K562 (cell line): ENCODE measurements around the gene NABP2. TPM values are rescaled to one million over a fixed set of nuclear protein-coding genes. Genes with fewer than 3 reads are reported as not detected.

Source experiments
- BCLAF1 ChIP-seq, 2 experiments: fragments of 450-650 bp in 1 of 2; IDR thresholded peaks; 2 replicates each; pipeline ENCODE4 v1.6.1; 2011 to 2017; ENCODE audit warnings: low read depth in 2 of 2, antibody characterized with exemption in 1 of 2, borderline replicate concordance in 1 of 2, low read length in 1 of 2, mild to moderate bottlenecking in 1 of 2, mixed read lengths in 1 of 2; ENCODE audit not compliant: control insufficient read depth in 1 of 2
- E2F5 ChIP-seq: sonication (generic); formaldehyde crosslinking; IDR thresholded peaks from 2 replicates; pipeline ENCODE4 v1.8.0; 2022; ENCODE audit warnings: mild to moderate bottlenecking, missing genetic modification reagents
- EGR1 ChIP-seq: fragments of 450-650 bp; conservative IDR thresholded peaks from 2 replicates; pipeline ENCODE4 v1.6.1; 2017; ENCODE audit warnings: mild to moderate bottlenecking
- ELK1 ChIP-seq: sonication (generic); formaldehyde crosslinking; IDR thresholded peaks from 2 replicates; pipeline ENCODE4 v1.8.1; 2022; ENCODE audit warnings: missing genetic modification reagents
- EP400 ChIP-seq: fragments of 450-650 bp; IDR thresholded peaks from 2 replicates; pipeline ENCODE4 v1.6.1; 2017; ENCODE audit warnings: antibody characterized with exemption, mild to moderate bottlenecking, moderate library complexity
- LEF1 ChIP-seq: fragments of 450-650 bp; IDR thresholded peaks from 2 replicates; pipeline ENCODE4 v1.6.1; 2016; ENCODE audit warnings: mild to moderate bottlenecking
- PBX2 ChIP-seq, 2 experiments: IDR thresholded peaks in 1 of 2; conservative IDR thresholded peaks in 1 of 2; 2 replicates each; pipeline ENCODE4 v1.6.1; 2016; ENCODE audit warnings: low read depth in 2 of 2, mild to moderate bottlenecking in 1 of 2, missing compliant biosample characterization in 1 of 2, missing genetic modification characterization in 1 of 2, moderate library complexity in 1 of 2
- PTRF ChIP-seq: fragments of 450-650 bp; IDR thresholded peaks from 2 replicates; pipeline ENCODE4 v1.6.1; 2016; ENCODE audit warnings: mild to moderate bottlenecking, missing genetic modification characterization, missing compliant biosample characterization
- PTTG1 ChIP-seq: fragments of 450-650 bp; IDR thresholded peaks from 2 replicates; pipeline ENCODE4 v1.6.1; 2016; ENCODE audit warnings: low read depth, mild to moderate bottlenecking, missing genetic modification characterization, missing compliant biosample characterization
- ZNF143 ChIP-seq: sonication (generic); formaldehyde crosslinking; IDR thresholded peaks from 2 replicates; pipeline ENCODE4 v1.9.0; 2022; ENCODE audit warnings: mild to moderate bottlenecking, missing genetic modification reagents
- ZNF41 ChIP-seq: fragments of 250-450 bp; sonication (Bioruptor Pico); conservative IDR thresholded peaks from 2 replicates; pipeline ENCODE4 v1.4.0; 2020; ENCODE audit warnings: mild to moderate bottlenecking
- ZNF512 ChIP-seq: IDR thresholded peaks from 2 replicates; pipeline ENCODE4 v1.6.1; 2016; ENCODE audit warnings: missing genetic modification characterization, missing compliant biosample characterization
- polyA plus RNA-seq, 8 experiments: library from polyadenylated mRNA; depleted of rRNA in 4 of 8; stranded (reverse) in 5 of 8; unstranded in 3 of 8; fragments of >200 nt; fragmentation: Nextera tagmentation in 2 of 8; fragmentation: Illumina TruSeq in 1 of 8; extraction: Ambion mirVana in 2 of 8; extraction: Trizol in 1 of 8; gene quantifications; 2 replicates each; pipeline versions ENCODE4 v1.2.1 to v1.2.3, GENCODE V29; 2011 to 2014; ENCODE audit warnings: inconsistent platforms in 1 of 8, missing spikeins in 1 of 8
- total RNA-seq, 7 experiments: library from RNA; depleted of rRNA in 6 of 7; stranded (reverse); fragments of >200 nt in 6 of 7; fragmentation: Illumina TruSeq in 2 of 7; extraction: Trizol in 2 of 7; gene quantifications; 2 replicates each; pipeline versions ENCODE4 v1.2.1 to v1.2.3, GENCODE V29; 2011 to 2021; ENCODE audit warnings: low replicate concordance in 1 of 7
- TF ChIP-seq, protein P1 (sequence below): sonication (generic); formaldehyde crosslinking; IDR thresholded peaks from 2 replicates; pipeline ENCODE4 v1.8.0; 2022; ENCODE audit warnings: mild to moderate bottlenecking, missing genetic modification reagents

Gene NABP2
- total and polyA plus RNA-seq, 9 of the 15 experiments (the other 6 are each of a cell fraction or from before 2014, with no cell fraction given): 11.3 to 60.6 (median 43.5) TPM

DNA sequence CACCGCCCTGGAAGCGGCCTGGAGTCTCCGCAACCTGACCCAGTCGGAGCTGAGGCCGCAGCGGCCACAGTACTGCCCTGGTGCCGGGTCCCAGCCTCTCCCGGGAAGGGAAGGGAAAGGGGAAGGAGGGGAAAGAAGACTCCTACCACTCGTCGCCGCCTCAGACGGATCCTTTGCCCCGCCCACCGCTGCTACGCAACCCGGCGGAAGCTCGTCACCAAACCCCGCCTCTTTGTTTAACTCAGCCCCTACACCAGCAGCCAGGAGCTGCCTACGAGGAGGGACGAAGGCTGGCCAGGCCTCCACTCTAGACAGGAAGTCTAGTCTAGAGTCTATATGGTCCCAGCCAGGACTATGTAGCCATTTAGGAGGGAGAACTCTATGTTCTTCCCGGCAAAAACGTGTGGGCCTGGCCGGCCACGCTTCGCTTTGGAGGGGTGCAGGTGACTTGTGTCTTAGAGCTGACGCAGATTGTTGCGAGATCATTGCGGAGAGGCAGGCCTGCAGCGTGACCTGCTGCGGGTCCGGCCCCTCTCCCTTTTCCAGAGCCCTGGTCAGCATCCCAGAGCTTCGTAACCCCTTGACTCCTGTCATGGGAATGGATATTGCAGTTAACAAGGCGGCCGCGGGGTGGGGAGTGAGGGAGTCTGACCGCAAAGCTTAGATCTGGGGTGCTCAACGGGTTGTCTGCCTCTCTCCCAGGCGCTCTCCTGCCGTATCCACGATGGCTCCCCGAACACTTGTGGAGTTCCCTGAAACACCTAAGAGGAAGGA lies 2.2 kb upstream of the NABP2 start, which contains the start of gene RNF41 (continued):
- TF ChIP-seq BCLAF1 (IDR thresholded peaks at IDR 0.05; ENCODE audit: borderline replicate concordance in 1 of 2, control insufficient read depth in 1 of 2, low read depth in 2 of 2, low read length in 1 of 2) (no peak), E2F5 (no peak), PTRF (no peak), ZNF143 (CRISPR knock-in tag) (no peak; the same call in 1 of the 2 replicates), ZNF512 (no peak), PBX2 (CRISPR knock-in tag; IDR thresholded peaks at IDR 0.05; ENCODE audit: low read depth) (no peak), PBX2 (tag; conservative IDR thresholded peaks at IDR 0.05; ENCODE audit: low read depth) (no peak), ELK1 (CRISPR knock-in tag) (no peak), ZNF41 (CRISPR knock-in tag) (no peak), PTTG1 (tag) (no peak), EGR1 (no peak), LEF1 (no peak), EP400 (peak; percentile 85)
- TF ChIP-seq, protein P1, sequence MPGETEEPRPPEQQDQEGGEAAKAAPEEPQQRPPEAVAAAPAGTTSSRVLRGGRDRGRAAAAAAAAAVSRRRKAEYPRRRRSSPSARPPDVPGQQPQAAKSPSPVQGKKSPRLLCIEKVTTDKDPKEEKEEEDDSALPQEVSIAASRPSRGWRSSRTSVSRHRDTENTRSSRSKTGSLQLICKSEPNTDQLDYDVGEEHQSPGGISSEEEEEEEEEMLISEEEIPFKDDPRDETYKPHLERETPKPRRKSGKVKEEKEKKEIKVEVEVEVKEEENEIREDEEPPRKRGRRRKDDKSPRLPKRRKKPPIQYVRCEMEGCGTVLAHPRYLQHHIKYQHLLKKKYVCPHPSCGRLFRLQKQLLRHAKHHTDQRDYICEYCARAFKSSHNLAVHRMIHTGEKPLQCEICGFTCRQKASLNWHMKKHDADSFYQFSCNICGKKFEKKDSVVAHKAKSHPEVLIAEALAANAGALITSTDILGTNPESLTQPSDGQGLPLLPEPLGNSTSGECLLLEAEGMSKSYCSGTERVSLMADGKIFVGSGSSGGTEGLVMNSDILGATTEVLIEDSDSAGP (CRISPR knock-in tag): no peak
